ENCODE measurements around the gene YIPF6. TPM values are rescaled to one million over a fixed set of nuclear protein-coding genes. Genes with fewer than 3 reads are reported as not detected.

YIPF6 gene
- total RNA-seq, 1 experiment from 2014 or later: 43.3 TPM

DNA sequence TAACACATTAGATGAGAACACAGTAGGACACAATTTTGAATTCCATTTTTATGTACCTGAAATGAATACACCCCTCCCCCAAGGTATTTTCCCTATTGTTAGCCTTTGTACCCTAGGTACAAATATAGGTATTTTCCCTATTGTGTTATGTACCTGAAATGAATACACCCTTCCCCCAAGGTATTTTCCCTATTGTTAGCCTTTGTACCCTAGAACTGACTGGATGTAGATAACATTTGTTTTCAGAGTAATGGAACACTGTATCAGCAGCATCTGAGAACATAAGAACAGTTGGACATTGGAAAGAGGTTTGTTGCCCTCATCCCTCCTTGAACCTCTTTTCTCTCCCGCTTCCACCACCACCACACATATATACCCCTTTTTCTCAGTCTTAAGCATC, 37.6 kb downstream of the YIPF6 start:
- H3K79me2 ChIP-seq (ENCODE audit: insufficient read depth, low read length): no peaks in the 10 kb centered on the region
- no peaks in the 10 kb centered on the region for H3K4me1 ChIP-seq (ENCODE audit: control insufficient read depth in 1 of 2, insufficient read depth in 2 of 2, low read length in 2 of 2)
- no peaks in the 10 kb centered on the region for H3K9me2 ChIP-seq (ENCODE audit: insufficient read depth)
- H3K27me3 ChIP-seq (ENCODE audit: insufficient read depth, low read length): no peaks in the 10 kb centered on the region
- no peak overlapping the region for H2AFZ ChIP-seq (ENCODE audit: low read depth, low read length, poor library complexity, severe bottlenecking)
- ChIA-PET CTCF (no interaction called here), POLR2A (no interaction called here), RAD21 (ENCODE audit: low non-redundant PET in 1 of 2, low total read pairs in 2 of 2, uncharacterized antibody in 2 of 2, unreplicated experiment in 2 of 2) (no interaction called here)
- no peak overlapping the region for H3K4me2 ChIP-seq (ENCODE audit: low read length)
- intact Hi-C loops (cut with micrococcal nuclease): no loop called here
- H3K9ac ChIP-seq (ENCODE audit: low read length): no peak overlapping the region
- no peak for TF ChIP-seq EZH2phosphoT487 (IDR thresholded peaks at IDR 0.05; ENCODE audit: borderline replicate concordance)
- TF ChIP-seq POLR2A (IDR thresholded peaks at IDR 0.05; ENCODE audit: borderline replicate concordance, extremely low read depth, insufficient read depth, insufficient read length): no peak
- TF ChIP-seq, protein P1, sequence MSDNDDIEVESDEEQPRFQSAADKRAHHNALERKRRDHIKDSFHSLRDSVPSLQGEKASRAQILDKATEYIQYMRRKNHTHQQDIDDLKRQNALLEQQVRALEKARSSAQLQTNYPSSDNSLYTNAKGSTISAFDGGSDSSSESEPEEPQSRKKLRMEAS (IDR thresholded peaks at IDR 0.05): no peak
- TF ChIP-seq CBX3 (IDR thresholded peaks at IDR 0.05; ENCODE audit: low read depth): no peak
- no peak for TF ChIP-seq SIN3A (IDR thresholded peaks at IDR 0.05; ENCODE audit: low read depth)
- TF ChIP-seq, protein P2, sequence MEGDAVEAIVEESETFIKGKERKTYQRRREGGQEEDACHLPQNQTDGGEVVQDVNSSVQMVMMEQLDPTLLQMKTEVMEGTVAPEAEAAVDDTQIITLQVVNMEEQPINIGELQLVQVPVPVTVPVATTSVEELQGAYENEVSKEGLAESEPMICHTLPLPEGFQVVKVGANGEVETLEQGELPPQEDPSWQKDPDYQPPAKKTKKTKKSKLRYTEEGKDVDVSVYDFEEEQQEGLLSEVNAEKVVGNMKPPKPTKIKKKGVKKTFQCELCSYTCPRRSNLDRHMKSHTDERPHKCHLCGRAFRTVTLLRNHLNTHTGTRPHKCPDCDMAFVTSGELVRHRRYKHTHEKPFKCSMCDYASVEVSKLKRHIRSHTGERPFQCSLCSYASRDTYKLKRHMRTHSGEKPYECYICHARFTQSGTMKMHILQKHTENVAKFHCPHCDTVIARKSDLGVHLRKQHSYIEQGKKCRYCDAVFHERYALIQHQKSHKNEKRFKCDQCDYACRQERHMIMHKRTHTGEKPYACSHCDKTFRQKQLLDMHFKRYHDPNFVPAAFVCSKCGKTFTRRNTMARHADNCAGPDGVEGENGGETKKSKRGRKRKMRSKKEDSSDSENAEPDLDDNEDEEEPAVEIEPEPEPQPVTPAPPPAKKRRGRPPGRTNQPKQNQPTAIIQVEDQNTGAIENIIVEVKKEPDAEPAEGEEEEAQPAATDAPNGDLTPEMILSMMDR (IDR thresholded peaks at IDR 0.05 in 2 of 3, conservative IDR thresholded peaks at IDR 0.05 in 1 of 3; ENCODE audit: borderline replicate concordance in 1 of 3, insufficient read depth in 1 of 3, low read depth in 2 of 3, low read length in 2 of 3): no peak
- no peak for TF ChIP-seq ZNF274 (IDR thresholded peaks at IDR 0.05; ENCODE audit: low read depth, low read length)
- TF ChIP-seq, protein P3, sequence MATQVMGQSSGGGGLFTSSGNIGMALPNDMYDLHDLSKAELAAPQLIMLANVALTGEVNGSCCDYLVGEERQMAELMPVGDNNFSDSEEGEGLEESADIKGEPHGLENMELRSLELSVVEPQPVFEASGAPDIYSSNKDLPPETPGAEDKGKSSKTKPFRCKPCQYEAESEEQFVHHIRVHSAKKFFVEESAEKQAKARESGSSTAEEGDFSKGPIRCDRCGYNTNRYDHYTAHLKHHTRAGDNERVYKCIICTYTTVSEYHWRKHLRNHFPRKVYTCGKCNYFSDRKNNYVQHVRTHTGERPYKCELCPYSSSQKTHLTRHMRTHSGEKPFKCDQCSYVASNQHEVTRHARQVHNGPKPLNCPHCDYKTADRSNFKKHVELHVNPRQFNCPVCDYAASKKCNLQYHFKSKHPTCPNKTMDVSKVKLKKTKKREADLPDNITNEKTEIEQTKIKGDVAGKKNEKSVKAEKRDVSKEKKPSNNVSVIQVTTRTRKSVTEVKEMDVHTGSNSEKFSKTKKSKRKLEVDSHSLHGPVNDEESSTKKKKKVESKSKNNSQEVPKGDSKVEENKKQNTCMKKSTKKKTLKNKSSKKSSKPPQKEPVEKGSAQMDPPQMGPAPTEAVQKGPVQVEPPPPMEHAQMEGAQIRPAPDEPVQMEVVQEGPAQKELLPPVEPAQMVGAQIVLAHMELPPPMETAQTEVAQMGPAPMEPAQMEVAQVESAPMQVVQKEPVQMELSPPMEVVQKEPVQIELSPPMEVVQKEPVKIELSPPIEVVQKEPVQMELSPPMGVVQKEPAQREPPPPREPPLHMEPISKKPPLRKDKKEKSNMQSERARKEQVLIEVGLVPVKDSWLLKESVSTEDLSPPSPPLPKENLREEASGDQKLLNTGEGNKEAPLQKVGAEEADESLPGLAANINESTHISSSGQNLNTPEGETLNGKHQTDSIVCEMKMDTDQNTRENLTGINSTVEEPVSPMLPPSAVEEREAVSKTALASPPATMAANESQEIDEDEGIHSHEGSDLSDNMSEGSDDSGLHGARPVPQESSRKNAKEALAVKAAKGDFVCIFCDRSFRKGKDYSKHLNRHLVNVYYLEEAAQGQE (IDR thresholded peaks at IDR 0.05; ENCODE audit: low read depth): no peak
- no peak for TF ChIP-seq SRF (IDR thresholded peaks at IDR 0.05; ENCODE audit: low read depth)
- no peak for TF ChIP-seq FOSL1 (IDR thresholded peaks at IDR 0.05; ENCODE audit: low read depth)
- TF ChIP-seq, protein P4, sequence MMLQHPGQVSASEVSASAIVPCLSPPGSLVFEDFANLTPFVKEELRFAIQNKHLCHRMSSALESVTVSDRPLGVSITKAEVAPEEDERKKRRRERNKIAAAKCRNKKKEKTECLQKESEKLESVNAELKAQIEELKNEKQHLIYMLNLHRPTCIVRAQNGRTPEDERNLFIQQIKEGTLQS (IDR thresholded peaks at IDR 0.05): no peak
- H3K4me3 ChIP-seq (replicated peaks in 1 of 2; ENCODE audit: low read depth in 1 of 2, low read length in 2 of 2): no peak overlapping the region
- 0 out of 4 replicates have a peak, but pooled peaks cover 3 to 5% of the 10 kb centered on the region in 2 experiments for H3K36me3 ChIP-seq (ENCODE audit: control insufficient read depth in 1 of 2, insufficient read depth in 2 of 2, low read length in 2 of 2)
- ATAC-seq (no peak), DNase-seq (ENCODE audit: low read depth, low spot score) (no peak)
- no peaks in the 10 kb centered on the region for H4K20me1 ChIP-seq (ENCODE audit: insufficient read depth)
- no peaks in the 10 kb centered on the region for H3K9me3 ChIP-seq (ENCODE audit: control insufficient read depth in 1 of 2, insufficient read depth in 1 of 2, low read depth in 1 of 2, low read length in 2 of 2)
- no TSS peak for BruUV-seq (replicated peaks)
- H3K27ac ChIP-seq (ENCODE audit: low read depth, low read length): no peak overlapping the region
